Thyroid gland (tissue), 4 donors: Measurements from ENCODE around the gene CNOT1.

Source experiments
- CTCF ChIP-seq, 6 experiments: fragments of 200-600 bp in 3 of 6; fragments of 450-650 bp in 3 of 6; sonication (generic) in 3 of 6; IDR thresholded peaks; one replicate each; pipeline ENCODE4 v1.5.1; 2016 to 2019; ENCODE audit warnings: antibody characterized with exemption in 6 of 6, mild to moderate bottlenecking in 2 of 6, inconsistent platforms in 1 of 6, moderate library complexity in 1 of 6
- POLR2A ChIP-seq, 2 donors: fragments of 450-650 bp; IDR thresholded peaks; one replicate each; pipeline ENCODE4 v1.6.1; 2017; ENCODE audit warnings: antibody characterized with exemption in 2 of 2, mild to moderate bottlenecking in 2 of 2, moderate library complexity in 1 of 2

- TF ChIP-seq POLR2A (IDR thresholded peaks at IDR 0.05) (no peak), CTCF (IDR thresholded peaks at IDR 0.05) (no peak)
Observed at GRCh38 chr16:58472827-58473226, 156.8 kb downstream of the CNOT1 start.
